A673 (cell line): ENCODE measurements around the gene CFAP46.

Experiments used
- EZH2 ChIP-seq: fragments of 200-600 bp; sonication (generic); IDR thresholded peaks from 2 replicates; pipeline ENCODE4 v1.6.1; 2017; ENCODE audit warnings: borderline replicate concordance, low read depth, mild to moderate bottlenecking, mixed read lengths, antibody characterized with exemption, low read length; ENCODE audit not compliant: poor library complexity, severe bottlenecking
- TF ChIP-seq, protein P1 (sequence below): fragments of 300-800, 200-600 bp; sonication (generic); conservative IDR thresholded peaks from 2 replicates; pipeline ENCODE4 v1.5.1; 2017; ENCODE audit warnings: low read depth, mild to moderate bottlenecking, antibody characterized with exemption, low read length, moderate library complexity, mixed read lengths

DNA sequence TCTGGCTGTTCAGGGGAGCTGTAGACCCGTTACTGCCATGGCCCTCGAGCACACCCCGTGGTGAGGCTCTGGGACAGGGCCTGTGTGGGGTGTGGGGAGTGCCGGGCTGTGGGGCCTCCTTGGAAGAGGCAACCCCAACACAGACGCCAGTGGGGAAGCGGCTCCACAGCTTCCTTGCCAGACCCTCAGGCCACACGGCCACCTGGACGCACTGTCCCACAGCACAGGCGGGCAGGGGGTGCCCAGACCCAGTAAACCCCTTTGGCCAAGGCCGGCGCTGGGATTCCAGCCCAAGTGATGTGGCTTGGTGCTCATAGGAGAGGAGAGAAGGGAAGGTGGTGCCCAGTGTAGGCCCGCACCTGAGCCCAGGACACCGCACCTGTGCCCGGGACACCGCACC lies 143.5 kb downstream of the CFAP46 start:
- TF ChIP-seq, protein P1, sequence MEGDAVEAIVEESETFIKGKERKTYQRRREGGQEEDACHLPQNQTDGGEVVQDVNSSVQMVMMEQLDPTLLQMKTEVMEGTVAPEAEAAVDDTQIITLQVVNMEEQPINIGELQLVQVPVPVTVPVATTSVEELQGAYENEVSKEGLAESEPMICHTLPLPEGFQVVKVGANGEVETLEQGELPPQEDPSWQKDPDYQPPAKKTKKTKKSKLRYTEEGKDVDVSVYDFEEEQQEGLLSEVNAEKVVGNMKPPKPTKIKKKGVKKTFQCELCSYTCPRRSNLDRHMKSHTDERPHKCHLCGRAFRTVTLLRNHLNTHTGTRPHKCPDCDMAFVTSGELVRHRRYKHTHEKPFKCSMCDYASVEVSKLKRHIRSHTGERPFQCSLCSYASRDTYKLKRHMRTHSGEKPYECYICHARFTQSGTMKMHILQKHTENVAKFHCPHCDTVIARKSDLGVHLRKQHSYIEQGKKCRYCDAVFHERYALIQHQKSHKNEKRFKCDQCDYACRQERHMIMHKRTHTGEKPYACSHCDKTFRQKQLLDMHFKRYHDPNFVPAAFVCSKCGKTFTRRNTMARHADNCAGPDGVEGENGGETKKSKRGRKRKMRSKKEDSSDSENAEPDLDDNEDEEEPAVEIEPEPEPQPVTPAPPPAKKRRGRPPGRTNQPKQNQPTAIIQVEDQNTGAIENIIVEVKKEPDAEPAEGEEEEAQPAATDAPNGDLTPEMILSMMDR: no peak
- TF ChIP-seq EZH2: no peak
